ENCODE measurements around the gene ATP11A.

- TF ChIP-seq SUZ12 (IDR thresholded peaks at IDR 0.05; ENCODE audit: extremely low read depth, insufficient read depth, insufficient read length) (no peak), YY1 (IDR thresholded peaks at IDR 0.05; ENCODE audit: insufficient read depth, insufficient read length) (no peak)
These were observed 69.2 kb downstream of the ATP11A start for GRCh38 chr13:112759053-112759452.

All from NT2/D1 (cell line).